GM10847 (cell line): Measurements from ENCODE around the gene COL20A1.

Source experiments
- POLR2A ChIP-seq: IDR thresholded peaks from 2 replicates; pipeline ENCODE4 v1.6.1; 2011; ENCODE audit not compliant: insufficient read length; ENCODE audit errors: extremely low read depth

The COL20A1 gene

GRCh38 chr20:63282946-63283345, 10.0 kb upstream of the COL20A1 start:
- TF ChIP-seq POLR2A: no peak

DNA sequence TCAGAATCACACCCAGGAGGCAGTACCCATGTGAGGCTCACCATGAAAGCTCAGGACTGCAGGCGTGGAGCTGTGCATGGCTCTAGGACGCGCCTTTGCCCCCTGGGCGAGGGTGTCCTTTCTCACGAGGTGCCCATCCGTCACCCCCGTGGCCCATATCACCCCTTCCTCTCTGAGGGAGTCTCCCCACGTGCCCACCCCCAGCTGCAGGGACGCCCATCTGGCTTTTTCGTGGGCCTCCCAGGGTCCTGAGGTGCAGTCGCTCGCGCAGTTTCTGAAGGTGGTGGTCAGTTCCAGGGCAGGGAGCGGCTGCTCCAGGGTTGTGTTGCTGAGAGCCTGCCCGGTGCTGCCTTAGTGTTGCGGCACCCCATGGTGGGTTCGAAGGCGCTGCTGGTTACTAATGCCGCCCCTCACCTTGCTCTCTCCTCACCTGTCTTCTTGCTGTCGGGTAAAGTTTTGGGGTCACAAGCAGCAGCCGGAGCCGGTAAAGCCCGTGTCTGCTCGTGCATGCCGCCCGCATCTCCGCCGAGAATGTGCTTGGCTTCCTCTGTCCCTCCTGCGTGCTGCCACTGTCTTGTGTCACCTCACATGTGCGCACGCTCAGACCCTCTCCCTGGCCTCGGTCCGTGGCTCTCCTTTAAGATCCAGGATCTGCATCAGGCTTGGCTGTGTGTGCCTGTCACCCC, 9.4 kb upstream of the COL20A1 start:
- no peak for TF ChIP-seq POLR2A

- no peak for TF ChIP-seq POLR2A
Measured at GRCh38 chr20:63284083-63284440, 8.9 kb upstream of the COL20A1 start.

- no peak for TF ChIP-seq POLR2A
Measured at GRCh38 chr20:63284544-63284949, 8.4 kb upstream of the COL20A1 start.

- no peak for TF ChIP-seq POLR2A
Measured at GRCh38 chr20:63284981-63285524, 7.9 kb upstream of the COL20A1 start.

GRCh38 chr20:63285636-63286615, 7.1 kb upstream of the COL20A1 start:
- no peak for TF ChIP-seq POLR2A

DNA sequence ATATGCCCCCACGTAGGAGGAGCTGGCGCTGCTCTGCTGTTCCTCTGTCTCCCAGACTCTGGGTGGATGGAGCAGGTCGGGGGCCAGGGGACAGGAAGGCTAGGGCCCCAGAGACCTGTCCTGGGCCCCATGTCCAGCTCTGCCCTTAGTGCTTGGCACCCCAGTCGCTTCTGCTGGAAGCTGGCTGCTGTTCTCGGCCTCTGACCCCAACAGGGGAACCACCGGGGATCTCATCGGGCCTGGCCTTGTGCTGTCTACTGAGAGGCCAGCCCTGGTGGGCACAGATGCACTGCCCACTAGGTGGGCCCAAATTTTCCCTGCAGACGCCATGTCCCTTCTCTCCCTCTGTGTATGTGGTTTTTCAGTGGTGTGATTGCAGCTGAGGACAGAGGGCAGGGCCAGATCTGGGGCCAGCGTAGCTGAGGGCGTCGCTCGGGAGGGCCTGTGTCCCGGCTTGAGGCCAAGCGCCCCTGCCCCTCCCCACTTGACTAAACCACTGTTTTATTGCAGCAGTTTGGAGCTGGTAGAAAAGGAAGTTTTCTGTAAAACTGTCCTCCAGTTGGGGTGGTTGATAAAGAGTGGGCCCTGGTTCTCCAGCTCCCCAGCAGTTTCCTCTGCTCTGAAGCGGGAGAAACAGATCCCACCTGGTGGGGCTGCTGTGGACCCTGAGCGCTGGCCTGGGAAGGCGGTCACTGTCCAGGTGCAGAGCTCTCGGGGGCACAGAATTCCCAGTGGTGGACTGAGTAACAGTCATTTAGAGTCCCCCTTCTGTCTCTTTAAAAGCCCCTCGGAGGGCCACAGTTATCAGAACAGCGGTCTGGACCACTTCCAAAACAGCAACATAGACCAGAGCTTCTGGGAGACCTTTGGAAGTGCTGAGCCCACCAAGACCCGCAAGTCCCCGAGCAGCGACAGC, 5.9 kb upstream of the COL20A1 start:
- TF ChIP-seq POLR2A: no peak

DNA sequence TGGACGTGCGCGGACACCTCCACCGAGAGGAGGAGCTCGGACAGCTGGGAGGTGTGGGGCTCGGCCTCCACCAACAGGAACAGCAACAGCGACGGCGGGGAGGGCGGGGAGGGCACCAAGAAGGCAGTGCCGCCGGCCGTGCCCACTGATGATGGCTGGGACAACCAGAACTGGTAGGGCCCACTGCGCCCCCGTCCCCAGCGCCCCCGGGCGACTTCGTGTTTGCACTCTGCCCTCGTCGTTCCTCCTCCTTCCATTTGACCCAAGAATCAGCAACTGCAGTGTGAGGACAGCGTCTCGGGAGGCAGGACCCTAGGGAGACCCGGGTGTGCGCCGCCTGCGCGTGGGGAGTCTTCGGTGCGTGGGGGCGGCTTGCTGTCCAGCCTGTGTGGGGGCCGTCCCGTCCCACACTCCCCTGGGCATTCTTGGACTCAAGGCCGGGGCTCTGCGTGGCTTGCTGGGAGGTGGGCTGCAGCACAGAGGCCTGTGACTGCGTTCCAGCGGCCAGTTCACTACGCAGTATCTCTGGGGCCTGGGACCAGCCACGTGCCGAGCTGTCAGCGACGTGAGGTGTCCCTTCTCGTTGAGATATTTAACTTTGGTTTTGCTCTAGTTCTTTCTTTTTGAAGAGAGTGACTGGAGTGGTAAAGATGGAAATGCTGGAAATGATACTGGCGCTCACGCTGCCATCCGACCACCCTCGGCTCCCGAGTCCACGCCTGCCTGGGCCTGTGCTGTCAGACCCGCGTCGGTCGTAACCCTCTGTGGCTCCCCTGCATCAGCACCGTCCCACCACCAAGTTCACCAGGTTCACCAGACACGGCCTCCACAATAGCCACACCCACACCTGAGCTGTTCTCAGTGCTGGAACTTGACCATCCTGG, 5.0 kb upstream of the COL20A1 start:
- TF ChIP-seq POLR2A: no peak

DNA sequence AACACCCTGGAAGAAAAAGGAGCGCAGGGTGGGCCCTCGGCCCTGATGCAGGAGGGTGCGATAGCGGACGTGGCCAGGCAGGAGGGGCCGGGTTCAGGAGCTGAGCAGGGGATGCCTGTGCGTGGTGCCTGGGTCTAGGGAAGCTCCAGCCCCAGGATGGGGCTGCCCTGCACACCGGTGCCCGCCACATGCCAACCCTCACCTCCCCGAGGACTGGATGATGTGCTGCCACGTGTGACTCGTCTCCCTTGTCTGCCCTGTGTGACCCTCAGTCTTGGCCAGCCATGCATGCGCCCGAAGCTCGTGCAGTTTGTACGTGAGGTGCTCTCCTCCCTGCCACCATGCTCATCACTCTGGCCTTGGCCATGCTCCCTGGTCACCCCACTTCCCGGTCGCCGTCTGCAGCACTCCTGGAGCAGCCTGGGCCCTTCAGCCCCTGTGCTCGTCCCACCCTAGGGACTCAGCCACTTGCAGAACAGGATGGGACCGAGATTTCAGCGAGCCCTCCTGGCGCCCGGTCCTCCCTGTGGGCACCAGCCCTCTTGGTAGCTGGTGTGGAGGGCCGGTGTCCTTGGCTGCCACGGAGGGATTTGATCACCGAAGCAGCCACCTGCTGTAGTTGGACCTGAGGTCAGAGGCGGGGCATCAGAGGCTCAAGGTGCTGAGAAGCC, 4.3 kb upstream of the COL20A1 start:
- TF ChIP-seq POLR2A: no peak

- TF ChIP-seq POLR2A: no peak
Measured at GRCh38 chr20:63289311-63290135, 3.5 kb upstream of the COL20A1 start.

DNA sequence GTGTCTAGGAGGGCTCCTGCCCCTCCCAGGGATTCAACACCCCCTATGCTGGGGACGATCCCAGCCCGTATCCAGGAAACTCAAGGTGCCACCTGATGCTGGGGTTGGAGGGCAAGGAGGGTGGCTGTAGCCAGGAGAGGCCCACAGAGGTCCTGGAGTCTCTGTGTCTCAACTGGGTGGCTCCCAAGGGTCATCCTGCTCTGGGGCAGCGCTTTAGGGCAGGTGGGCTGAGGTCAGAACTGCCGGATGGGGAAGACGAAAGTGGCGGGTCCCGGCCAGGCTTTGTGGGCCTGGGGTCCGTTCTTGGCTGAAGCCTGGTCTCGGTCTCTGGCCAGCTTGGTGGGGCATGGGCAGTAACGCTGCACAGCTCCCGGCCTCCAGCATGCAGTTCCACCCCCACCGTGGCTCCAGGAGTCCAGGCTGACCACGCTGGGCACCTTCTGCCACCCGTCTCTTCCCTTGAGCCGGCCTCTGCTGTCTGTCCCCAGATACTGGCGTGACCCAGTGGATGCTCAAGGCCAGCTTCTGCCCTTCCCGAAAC, 2.8 kb upstream of the COL20A1 start:
- no peak for TF ChIP-seq POLR2A

DNA sequence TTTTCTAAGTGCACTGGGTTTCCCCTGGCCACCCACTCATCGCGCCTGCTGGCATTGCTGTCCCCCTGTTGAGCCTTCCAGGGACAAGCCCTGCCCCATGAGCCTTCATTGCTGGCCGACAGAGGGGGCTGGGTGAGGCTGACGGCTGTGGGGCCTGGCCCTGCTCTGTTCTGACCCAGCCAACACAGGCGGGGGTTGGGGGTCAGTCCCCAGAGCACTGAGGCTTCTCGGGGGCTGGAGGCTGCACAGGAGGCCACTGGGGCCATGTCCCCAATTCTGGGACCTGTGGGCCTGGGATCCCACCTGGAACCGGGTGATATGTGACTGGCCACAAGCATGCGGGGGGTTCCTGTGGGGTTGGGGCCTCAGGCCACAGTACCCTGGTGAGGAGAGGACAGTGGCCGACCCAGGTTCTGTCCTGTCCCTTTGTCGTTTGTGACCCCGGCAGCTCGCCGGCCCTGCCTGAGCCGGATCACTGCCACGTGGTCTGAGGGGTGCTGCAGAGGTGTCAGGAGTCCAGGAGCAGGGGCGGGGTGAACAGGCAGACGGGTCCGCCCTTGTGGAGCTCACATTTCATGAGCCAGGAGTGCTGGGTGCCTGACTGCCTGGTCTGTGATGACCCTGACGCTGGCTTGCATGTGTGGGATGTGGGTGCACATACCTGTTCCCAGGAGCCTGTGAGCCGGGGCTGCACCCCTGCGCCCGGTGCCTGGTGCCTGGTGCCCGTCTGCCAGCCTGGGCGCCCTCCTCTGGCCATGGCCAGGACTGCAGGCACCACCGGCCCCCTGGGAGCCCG, 2.1 kb upstream of the COL20A1 start:
- no peak for TF ChIP-seq POLR2A
